ENCODE results near the gene MLYCD.
A peak's percentile ranks its signal among the peaks of the same experiment; 100 is the strongest.
"Not testable (repeated sequence)": the region's sequence is repeated elsewhere in the genome, so short reads cannot be mapped to it uniquely, and the experiment has no call there.

Gene MLYCD

GRCh38 chr16:83926726-83927397, 27.9 kb downstream of the MLYCD start:
- DNase-seq = peak; percentile 73

- no peak for DNase-seq
These were observed 29.6 kb downstream of the MLYCD start for GRCh38 chr16:83928341-83929055.

GRCh38 chr16:83929811-83930555, 31.1 kb downstream of the MLYCD start:
- no peak for DNase-seq

DNA sequence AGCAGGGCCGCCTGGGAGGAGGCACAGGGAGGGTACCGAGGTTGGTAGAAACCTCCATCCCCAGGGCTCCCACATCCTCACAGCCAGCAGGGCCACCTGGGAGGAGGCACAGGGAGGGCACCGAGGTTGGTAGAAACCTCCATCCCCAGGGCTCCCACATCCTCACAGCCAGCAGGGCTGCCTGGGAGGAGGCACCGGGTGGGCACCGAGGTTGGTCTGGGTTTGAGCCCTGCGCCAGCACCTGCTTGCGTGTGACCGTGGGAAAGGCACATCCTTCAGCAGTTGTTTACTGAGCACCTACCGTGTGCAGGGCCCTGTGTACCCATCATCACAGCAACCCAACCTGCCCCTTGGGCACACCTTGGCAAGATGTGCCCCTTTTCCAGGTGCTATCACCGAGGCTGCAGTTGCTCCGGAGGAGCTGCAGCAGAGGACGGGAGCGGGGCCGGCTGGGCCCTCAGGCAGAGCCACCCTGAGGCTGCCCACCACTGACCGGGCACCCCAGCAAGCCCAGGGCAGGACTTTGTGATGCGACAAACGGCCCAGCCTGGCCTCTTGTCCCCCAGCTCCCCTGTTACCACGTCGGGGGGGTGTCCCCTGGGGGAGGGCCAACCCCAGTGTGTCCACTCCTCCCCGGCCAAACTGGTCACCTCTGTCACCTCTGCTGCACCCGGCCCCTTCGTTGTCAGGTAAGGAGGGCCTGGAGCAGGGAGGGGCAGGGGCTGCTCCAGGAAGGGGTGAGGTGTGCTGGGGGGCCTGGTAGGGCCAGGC, 32.0 kb downstream of the MLYCD start:
- no peak for DNase-seq

DNA sequence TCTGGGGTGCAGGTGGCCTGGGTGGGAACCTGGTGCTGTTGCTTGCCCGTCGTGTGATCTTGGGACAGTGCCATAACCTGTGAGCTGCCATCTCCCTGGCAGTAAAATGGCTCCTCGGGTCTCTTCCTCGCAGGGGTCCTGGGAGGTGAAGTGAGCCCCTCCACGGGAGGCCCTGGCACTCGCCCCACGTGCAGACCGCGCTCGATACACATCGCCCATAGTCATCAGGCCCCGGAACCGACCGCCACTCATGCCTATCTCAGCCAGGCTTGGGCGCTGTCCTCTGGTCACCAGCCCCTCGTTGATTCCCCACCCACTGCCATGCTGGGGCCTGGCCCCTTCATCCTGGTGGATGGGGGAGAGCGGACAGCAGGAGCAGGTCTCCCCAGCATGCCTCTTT, 32.6 kb downstream of the MLYCD start:
- DNase-seq = no peak

DNA sequence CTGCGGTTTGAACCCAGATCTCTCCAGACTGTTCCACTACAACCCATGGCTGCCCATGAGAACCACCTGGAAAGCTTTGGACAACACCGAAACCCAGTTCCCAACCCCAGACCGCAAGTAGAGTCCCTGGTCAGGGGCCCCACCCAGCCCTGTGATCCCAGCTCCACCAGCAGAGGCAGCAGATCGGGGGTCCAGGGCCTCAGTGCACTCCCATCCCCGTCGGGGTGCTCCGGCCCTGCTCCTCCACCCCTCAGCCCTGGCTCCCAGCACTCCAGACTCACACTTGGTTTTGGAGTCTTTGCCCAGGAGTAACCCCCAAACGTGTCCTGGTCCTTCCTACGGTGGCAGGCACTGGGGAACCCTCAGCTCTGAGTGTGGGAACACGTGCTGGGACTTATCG, 33.4 kb downstream of the MLYCD start:
- no peak for DNase-seq

- DNase-seq = no peak
These were observed 34.2 kb downstream of the MLYCD start for GRCh38 chr16:83932955-83933673.

GRCh38 chr16:83933885-83934683, 35.2 kb downstream of the MLYCD start:
- no peak for DNase-seq

- no peak for DNase-seq
These were observed 35.7 kb downstream of the MLYCD start for GRCh38 chr16:83934684-83934977.

DNA sequence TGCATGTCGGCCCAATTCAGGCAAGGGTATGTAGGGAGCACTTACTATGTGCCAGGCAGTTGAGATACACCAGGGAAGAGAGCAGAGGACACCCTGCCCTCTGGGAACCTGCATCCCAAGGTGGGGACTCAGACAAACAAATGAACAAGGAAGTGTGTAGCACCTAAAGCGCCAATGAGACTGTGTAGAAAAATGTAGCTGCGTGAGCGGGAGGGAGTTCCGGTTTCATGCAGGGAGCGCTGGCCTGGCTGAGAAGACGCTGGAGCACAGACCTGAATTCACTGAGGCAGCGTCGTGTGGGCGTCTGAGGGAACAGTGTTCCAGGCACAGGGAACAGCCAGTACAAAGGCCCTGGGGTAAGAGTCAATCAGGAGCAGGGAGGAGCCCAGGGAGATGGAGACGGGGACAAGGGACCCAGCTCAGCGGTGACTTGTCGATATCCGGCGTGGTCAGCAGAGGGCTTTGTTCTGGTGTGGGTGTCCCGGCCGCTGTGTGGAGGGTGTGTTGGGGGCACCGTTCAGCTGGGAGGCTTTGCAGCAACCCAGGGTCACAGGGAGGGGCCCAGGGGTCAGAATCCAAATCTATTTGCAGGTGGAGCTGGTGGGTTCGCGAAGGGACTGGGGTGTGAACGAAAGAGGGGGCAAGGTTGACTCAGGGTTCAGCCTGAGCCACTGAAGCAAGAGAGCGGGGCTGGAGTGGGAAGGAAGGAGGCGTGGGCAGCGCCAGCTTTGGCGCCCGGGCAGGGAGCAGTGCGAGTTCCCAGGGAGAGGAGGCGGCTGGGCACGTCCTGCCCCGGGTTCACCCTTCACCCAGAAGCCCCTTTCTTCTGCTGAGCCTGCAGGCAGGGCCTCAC, 36.3 kb downstream of the MLYCD start:
- DNase-seq = no peak

- DNase-seq = no peak
These were observed 36.9 kb downstream of the MLYCD start for GRCh38 chr16:83935858-83936255.

GRCh38 chr16:83936581-83937165, 37.8 kb downstream of the MLYCD start:
- DNase-seq = no peak

DNA sequence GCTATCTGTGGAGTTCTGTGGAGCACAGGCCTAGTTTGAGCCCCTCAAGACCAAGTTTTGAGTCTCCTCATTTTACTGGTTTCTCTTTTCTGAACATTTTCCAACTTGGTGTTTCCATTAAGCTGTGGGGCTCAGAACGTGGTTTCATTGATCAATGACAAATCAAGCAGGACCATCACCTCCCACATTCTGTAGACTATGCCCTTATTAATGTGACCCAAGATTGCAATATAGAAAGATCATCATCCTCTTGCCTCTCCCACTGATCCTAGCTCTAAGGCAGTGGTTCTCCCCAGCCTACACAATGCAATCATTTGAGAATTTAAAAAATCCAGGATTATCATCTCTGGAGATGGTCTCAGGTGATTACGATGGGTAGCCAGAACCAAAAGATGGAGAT, 38.4 kb downstream of the MLYCD start:
- no peak for DNase-seq

DNA sequence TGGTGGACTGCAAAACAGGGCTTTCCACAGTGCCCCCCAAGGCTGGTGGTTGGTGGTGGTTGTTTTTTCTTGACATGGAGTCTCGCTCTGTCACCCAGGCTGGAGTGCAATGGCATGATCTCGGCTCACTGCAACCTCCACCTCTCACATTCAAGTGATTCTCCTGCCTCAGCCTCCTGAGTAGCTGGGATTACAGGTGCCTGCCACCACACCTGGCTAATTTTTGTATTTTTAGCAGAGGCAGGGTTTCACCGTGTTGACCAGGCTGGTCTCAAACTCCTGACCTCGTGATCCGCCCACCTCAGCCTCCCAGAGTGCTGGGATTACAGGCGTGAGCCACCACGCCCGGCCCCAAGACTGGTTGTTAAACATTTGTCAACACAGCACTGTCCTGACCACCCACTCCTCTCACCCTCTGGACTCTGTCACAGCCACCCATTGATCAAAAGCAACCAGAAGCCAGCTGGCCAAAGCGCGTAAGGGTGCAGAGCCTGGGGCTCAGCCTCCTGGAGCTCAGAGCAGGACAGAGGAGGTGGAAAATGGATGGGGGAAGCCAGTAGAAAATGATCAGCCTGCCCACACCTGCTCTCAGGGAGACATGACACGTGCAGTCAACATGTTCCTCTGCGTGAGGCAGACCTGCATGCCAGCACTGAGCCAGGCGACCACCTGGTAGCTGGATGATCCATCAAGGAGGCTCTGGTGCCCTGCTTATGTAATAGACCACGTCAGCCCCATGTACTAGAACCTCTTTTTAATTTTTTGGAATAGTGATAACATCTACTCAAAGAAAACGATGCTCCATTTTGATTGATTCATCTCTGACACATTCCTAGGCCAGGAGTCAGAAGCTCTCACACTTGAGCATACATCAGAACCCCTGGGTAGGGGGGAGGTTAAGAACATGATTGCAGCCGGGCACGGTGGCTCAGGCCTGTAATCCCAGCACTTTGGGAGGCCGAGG, 39.3 kb downstream of the MLYCD start:
- no peak for DNase-seq

DNA sequence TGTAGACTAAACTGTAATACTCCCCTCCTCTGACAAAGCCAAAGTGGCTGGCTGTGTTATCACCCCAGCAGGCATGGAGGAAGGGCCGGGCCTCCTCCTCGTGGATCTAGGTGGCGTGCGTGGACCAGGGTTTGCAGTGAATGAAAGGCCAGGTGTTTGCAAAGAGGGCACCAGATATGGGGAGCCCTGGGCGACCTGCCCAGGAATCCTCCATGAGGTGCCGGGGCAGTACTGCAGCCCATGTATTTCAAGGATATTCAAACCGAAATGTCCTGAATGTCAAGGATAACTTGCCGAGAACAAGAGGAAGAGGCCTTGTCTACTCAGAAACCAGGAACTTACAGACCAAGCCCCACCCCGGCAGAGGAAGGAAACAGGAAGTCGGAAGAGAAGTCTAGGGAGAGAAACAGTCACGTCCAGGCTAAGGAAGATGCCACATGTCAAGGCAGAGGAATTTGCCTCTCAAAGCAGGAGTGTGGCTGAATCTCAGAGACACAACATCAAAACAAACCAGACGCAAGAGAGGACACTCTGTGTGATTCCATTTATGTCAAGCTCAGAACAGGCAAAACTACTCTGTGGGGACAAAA, 40.4 kb downstream of the MLYCD start:
- DNase-seq = peak; percentile 31

- no peak for DNase-seq
These were observed 41.2 kb downstream of the MLYCD start for GRCh38 chr16:83940119-83940518.

GRCh38 chr16:83940630-83941378, 41.9 kb downstream of the MLYCD start:
- no peak for DNase-seq

DNA sequence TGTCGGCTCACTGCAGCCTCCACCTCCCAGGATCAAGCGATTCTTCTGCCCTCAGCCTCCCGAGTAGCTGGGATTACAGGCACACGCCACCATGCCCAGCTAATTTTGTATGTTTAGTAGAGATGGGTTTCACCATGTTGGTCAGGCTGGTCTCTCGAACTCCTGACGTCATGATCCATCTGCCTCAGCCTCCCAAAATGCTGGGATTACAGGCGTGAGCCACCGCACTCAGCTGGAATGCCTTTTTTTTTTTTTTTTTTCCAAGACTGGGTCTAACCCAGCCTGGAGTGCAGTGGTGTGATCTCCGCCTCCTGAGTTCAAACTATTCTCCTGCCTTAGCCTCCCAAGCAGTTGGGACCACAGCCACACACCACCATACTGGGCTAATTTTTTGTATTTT, 42.6 kb downstream of the MLYCD start:
- DNase-seq = not testable (repeated sequence)
